ENCODE measurements around the gene C3orf49. TPM values are rescaled to one million over a fixed set of nuclear protein-coding genes. Genes with fewer than 3 reads are reported as not detected.

The C3orf49 gene
- total RNA-seq, 1 donor from 2014 or later: not detected

- Mint-ChIP-seq H3K36me3 (ENCODE audit: low read depth) (peaks cover 17% of the 10 kb centered on the region), H3K4me1 (ENCODE audit: low read depth) (peaks cover 43% of the 10 kb centered on the region), H3K27ac (no peak overlapping the region), H3K9me3 (no peaks in the 10 kb centered on the region), H3K27me3 (ENCODE audit: low read depth) (no peaks in the 10 kb centered on the region), H3K4me3 (ENCODE audit: low read depth) (no peak overlapping the region)
- intact Hi-C loops (cut with micrococcal nuclease): no loop called here
- DNase-seq (ENCODE audit: low spot score): no peak
Observed at GRCh38 chr3:63875510-63875909, 56.4 kb downstream of the C3orf49 start.

GRCh38 chr3:63876260-63876659 is 57.2 kb downstream of the C3orf49 start:
- no peaks in the 10 kb centered on the region for H3K9me3 Mint-ChIP-seq
- peaks cover 43% of the 10 kb centered on the region for H3K4me1 Mint-ChIP-seq (ENCODE audit: low read depth)

GRCh38 chr3:63877737-63878393 is 58.8 kb downstream of the C3orf49 start:
- Mint-ChIP-seq H3K36me3 (ENCODE audit: low read depth) (peaks cover 8% of the 10 kb centered on the region), H3K27me3 (ENCODE audit: low read depth) (no peaks in the 10 kb centered on the region), H3K4me1 (ENCODE audit: low read depth) (peaks cover 34% of the 10 kb centered on the region), H3K27ac (no peak overlapping the region), H3K9me3 (no peaks in the 10 kb centered on the region), H3K4me3 (ENCODE audit: low read depth) (no peak overlapping the region)
- intact Hi-C loops (cut with micrococcal nuclease): no loop called here
- no peak for DNase-seq (ENCODE audit: low spot score)

More at GRCh38 chr3:63876260-63876659, 57.2 kb downstream of the C3orf49 start:
- Mint-ChIP-seq H3K27me3 (ENCODE audit: low read depth) (no peaks in the 10 kb centered on the region), H3K27ac (no peak overlapping the region), H3K36me3 (ENCODE audit: low read depth) (peaks cover 12% of the 10 kb centered on the region), H3K4me3 (ENCODE audit: low read depth) (no peak overlapping the region)
- no peak for DNase-seq (ENCODE audit: low spot score)
- intact Hi-C loops (cut with micrococcal nuclease): no loop called here

GRCh38 chr3:63878394-63879060 is 59.4 kb downstream of the C3orf49 start:
- no peak overlapping the region for H3K4me3 Mint-ChIP-seq (ENCODE audit: low read depth)
- intact Hi-C loops (cut with micrococcal nuclease): no loop called here
- H3K36me3 Mint-ChIP-seq (ENCODE audit: low read depth): peaks cover 8% of the 10 kb centered on the region
- no peak overlapping the region for H3K27ac Mint-ChIP-seq
- H3K9me3 Mint-ChIP-seq: no peaks in the 10 kb centered on the region
- no peaks in the 10 kb centered on the region for H3K27me3 Mint-ChIP-seq (ENCODE audit: low read depth)
- H3K4me1 Mint-ChIP-seq (ENCODE audit: low read depth): peaks cover 34% of the 10 kb centered on the region
- DNase-seq (ENCODE audit: low spot score): no peak

GRCh38 chr3:63880653-63881052 is 61.6 kb downstream of the C3orf49 start:
- Mint-ChIP-seq H3K9me3 (no peaks in the 10 kb centered on the region), H3K4me1 (ENCODE audit: low read depth) (peaks cover 38% of the 10 kb centered on the region), H3K27me3 (ENCODE audit: low read depth) (no peaks in the 10 kb centered on the region), H3K27ac (no peak overlapping the region), H3K36me3 (ENCODE audit: low read depth) (peaks cover 6% of the 10 kb centered on the region), H3K4me3 (ENCODE audit: low read depth) (no peak overlapping the region)
- DNase-seq (ENCODE audit: low spot score): no peak
- intact Hi-C loops (cut with micrococcal nuclease): no loop called here

- DNase-seq (ENCODE audit: low spot score): no peak
- Mint-ChIP-seq H3K36me3 (ENCODE audit: low read depth) (peaks cover 14% of the 10 kb centered on the region), H3K4me1 (ENCODE audit: low read depth) (peaks cover 18% of the 10 kb centered on the region), H3K9me3 (no peaks in the 10 kb centered on the region), H3K27me3 (ENCODE audit: low read depth) (no peaks in the 10 kb centered on the region), H3K4me3 (ENCODE audit: low read depth) (no peak overlapping the region), H3K27ac (no peak overlapping the region)
- intact Hi-C loops (cut with micrococcal nuclease): no loop called here
Observed at GRCh38 chr3:63886858-63887257, 67.8 kb downstream of the C3orf49 start.

GRCh38 chr3:63891518-63891917 is 72.4 kb downstream of the C3orf49 start:
- no peak overlapping the region for H3K27ac Mint-ChIP-seq
- H3K4me1 Mint-ChIP-seq (ENCODE audit: low read depth): peaks cover 24% of the 10 kb centered on the region
- intact Hi-C loops (cut with micrococcal nuclease): no loop called here
- H3K27me3 Mint-ChIP-seq (ENCODE audit: low read depth): no peaks in the 10 kb centered on the region
- no peaks in the 10 kb centered on the region for H3K9me3 Mint-ChIP-seq
- H3K4me3 Mint-ChIP-seq (ENCODE audit: low read depth): no peak overlapping the region
- peaks cover 8% of the 10 kb centered on the region for H3K36me3 Mint-ChIP-seq (ENCODE audit: low read depth)
- no peak for DNase-seq (ENCODE audit: low spot score)

- H3K9me3 Mint-ChIP-seq: no peaks in the 10 kb centered on the region
- H3K36me3 Mint-ChIP-seq (ENCODE audit: low read depth): peaks cover 15% of the 10 kb centered on the region
- H3K4me3 Mint-ChIP-seq (ENCODE audit: low read depth): no peak overlapping the region
- no peak for DNase-seq (ENCODE audit: low spot score)
- no peak overlapping the region for H3K27ac Mint-ChIP-seq
- intact Hi-C loops (cut with micrococcal nuclease): no loop called here
- peaks cover 27% of the 10 kb centered on the region for H3K4me1 Mint-ChIP-seq (ENCODE audit: low read depth)
- no peaks in the 10 kb centered on the region for H3K27me3 Mint-ChIP-seq (ENCODE audit: low read depth)
Observed at GRCh38 chr3:63892773-63893352, 73.8 kb downstream of the C3orf49 start.

- Mint-ChIP-seq H3K36me3 (ENCODE audit: low read depth) (peaks cover 36% of the 10 kb centered on the region), H3K27ac (peak overlapping the region; percentile 66), H3K9me3 (no peaks in the 10 kb centered on the region), H3K27me3 (ENCODE audit: low read depth) (no peaks in the 10 kb centered on the region), H3K4me3 (ENCODE audit: low read depth) (no peak overlapping the region), H3K4me1 (ENCODE audit: low read depth) (peaks cover 37% of the 10 kb centered on the region)
- no peak for DNase-seq (ENCODE audit: low spot score)
- intact Hi-C loops (cut with micrococcal nuclease): loop anchor here (2.0 kb wide), 2 partner anchors 15 to 23 kb away; no protein-coding TSS in a partner anchor
Observed at GRCh38 chr3:63895422-63896189, 76.5 kb downstream of the C3orf49 start.

GRCh38 chr3:63896332-63897030 is 77.4 kb downstream of the C3orf49 start:
- no peaks in the 10 kb centered on the region for H3K9me3 Mint-ChIP-seq
- H3K27me3 Mint-ChIP-seq (ENCODE audit: low read depth): no peaks in the 10 kb centered on the region
- H3K27ac Mint-ChIP-seq: no peak overlapping the region
- no peak for DNase-seq (ENCODE audit: low spot score)
- intact Hi-C loops (cut with micrococcal nuclease): loop anchor here (2.0 kb wide), 1 partner anchor 14 kb away; no protein-coding TSS in a partner anchor
- H3K4me3 Mint-ChIP-seq (ENCODE audit: low read depth): no peak overlapping the region
- H3K36me3 Mint-ChIP-seq (ENCODE audit: low read depth): peaks cover 40% of the 10 kb centered on the region
- peaks cover 38% of the 10 kb centered on the region for H3K4me1 Mint-ChIP-seq (ENCODE audit: low read depth)
